HepG2 (cell line): ENCODE data around the gene PLXNB2. TPM values are rescaled to one million over a fixed set of nuclear protein-coding genes. Genes with fewer than 3 reads are reported as not detected.

Source experiments
- ATAC-seq: fragments of 200-7000 bp; cut with Tn5 transposase; 3 replicates; pipeline ENCODE4 v1.9.1; 2020; ENCODE audit warnings: mild to moderate bottlenecking, moderate library complexity
- BruUV-seq: library from RNA; stranded (reverse); fragments of 400-500 nt; replicated peaks from 2 replicates; lab custom pipeline; 2021; lab: Mats Ljungman, UMichigan
- CTCF ChIA-PET: fragments of 300-600 bp; formaldehyde crosslinking; extraction: SDS; loops from one replicate; lab custom pipeline; 2021; ENCODE audit warnings: low total read pairs, inconsistent platforms, low intra/inter-chr PET ratio; lab: Yijun Ruan, JAX
- POLR2A ChIA-PET: fragments of 350-600 bp; sonication (Branson Sonifier 250); formaldehyde crosslinking; loops from one replicate; lab custom pipeline; 2020; ENCODE audit warnings: antibody characterized with exemption, inconsistent platforms; lab: Yijun Ruan, JAX
- DNase-seq: peaks from one replicate; pipeline ENCODE4 v3.0.0-alpha.2; 2015; ENCODE audit warnings: low spot score
- FAIRE-seq: peaks from 3 replicates; lab custom pipeline; 2011; peaks lifted over from hg19 to GRCh38; lab: Jason Lieb, UNC
- H2AFZ ChIP-seq: one replicate; pipeline ENCODE4 v1.6.1; 2011; ENCODE audit warnings: low read length, inconsistent platforms
- H3K27ac ChIP-seq: fragments of 300-600 bp; 3 replicates; pipeline ENCODE4 v1.8.0; 2011; ENCODE audit warnings: mixed run types, mild to moderate bottlenecking, mixed read lengths, low read length, inconsistent platforms; ENCODE audit not compliant: insufficient read depth; ENCODE audit errors: extremely low read length
- H3K27me3 ChIP-seq, 2 experiments: fragments of 200-600 bp in 1 of 2; 2 replicates in 1 of 2; 3 replicates in 1 of 2; pipeline versions ENCODE4 v1.6.0 to v1.8.0; 2011; ENCODE audit warnings: low read length in 2 of 2, mild to moderate bottlenecking in 2 of 2, moderate library complexity in 2 of 2, inconsistent platforms in 1 of 2; ENCODE audit not compliant: insufficient read depth in 2 of 2, control insufficient read depth in 1 of 2
- H3K36me3 ChIP-seq, 2 experiments: fragments of 200-600 bp in 1 of 2; replicated peaks in 1 of 2; 2 replicates in 1 of 2; 3 replicates in 1 of 2; pipeline versions ENCODE4 v1.5.1 to v1.8.0; 2011; ENCODE audit warnings: low read length in 2 of 2, inconsistent platforms in 1 of 2; ENCODE audit not compliant: insufficient read depth in 2 of 2, control insufficient read depth in 1 of 2
- H3K4me1 ChIP-seq: 2 replicates; pipeline ENCODE4 v1.5.1; 2012; ENCODE audit warnings: low read length, inconsistent platforms; ENCODE audit not compliant: insufficient read depth
- H3K4me2 ChIP-seq: 2 replicates; pipeline ENCODE4 v1.6.0; 2011; ENCODE audit warnings: low read depth, low read length, inconsistent platforms
- H3K4me3 ChIP-seq, 3 experiments: fragments of 200-600 bp in 1 of 3; sonication (generic), shearing (Covaris generic) in 1 of 3; replicated peaks in 1 of 3; 2 replicates each; pipeline ENCODE4 v1.5.1; 2011 to 2016; ENCODE audit warnings: low read length in 3 of 3, inconsistent platforms in 2 of 3, low read depth in 2 of 3, mild to moderate bottlenecking in 2 of 3, control low read depth in 1 of 3, mixed read lengths in 1 of 3; ENCODE audit not compliant: insufficient read depth in 1 of 3
- H3K79me2 ChIP-seq: one replicate; pipeline ENCODE4 v1.6.1; 2011; ENCODE audit warnings: low read length, inconsistent platforms; ENCODE audit not compliant: insufficient read depth
- H3K9ac ChIP-seq: 2 replicates; pipeline ENCODE4 v1.6.0; 2011; ENCODE audit warnings: mild to moderate bottlenecking, low read depth, low read length, inconsistent platforms; ENCODE audit not compliant: insufficient read depth
- H3K9me3 ChIP-seq: 2 replicates; pipeline ENCODE4 v1.5.1; 2012; ENCODE audit warnings: mild to moderate bottlenecking, low read length
- H4K20me1 ChIP-seq: 2 replicates; pipeline ENCODE4 v1.6.0; 2011; ENCODE audit warnings: inconsistent platforms, mild to moderate bottlenecking, low read length, moderate library complexity; ENCODE audit not compliant: insufficient read depth
- ADNP ChIP-seq: sonication (generic); formaldehyde crosslinking; IDR thresholded peaks from 2 replicates; pipeline ENCODE4 v1.4.0; 2020; ENCODE audit warnings: missing genetic modification reagents
- DPF2 ChIP-seq: sonication (generic); formaldehyde crosslinking; IDR thresholded peaks from 2 replicates; pipeline ENCODE4 v1.4.0; 2020; ENCODE audit warnings: mild to moderate bottlenecking, low read depth, missing genetic modification reagents, borderline replicate concordance
- RBM39 ChIP-seq: fragments of 200-400 bp; formaldehyde crosslinking; IDR thresholded peaks from one replicate; pipeline ENCODE4 v1.6.1; 2018; ENCODE audit warnings: antibody characterized with exemption, mild to moderate bottlenecking, low read depth, low read length; ENCODE audit not compliant: poor library complexity, severe bottlenecking
- ZNF383 ChIP-seq: sonication (generic); formaldehyde crosslinking; IDR thresholded peaks from 2 replicates; pipeline ENCODE4 v1.4.0; 2020; ENCODE audit warnings: missing genetic modification reagents, mild to moderate bottlenecking, borderline replicate concordance
- ZNF44 ChIP-seq: sonication (generic); formaldehyde crosslinking; IDR thresholded peaks from 2 replicates; pipeline ENCODE4 v1.5.1; 2020; ENCODE audit warnings: mild to moderate bottlenecking, missing genetic modification reagents
- ZNF451 ChIP-seq: sonication (generic); formaldehyde crosslinking; IDR thresholded peaks from 2 replicates; pipeline ENCODE4 v1.5.0; 2020; ENCODE audit warnings: mild to moderate bottlenecking, missing genetic modification reagents
- ZNF468 ChIP-seq: sonication (generic); formaldehyde crosslinking; IDR thresholded peaks from 2 replicates; pipeline ENCODE4 v1.8.0; 2022; ENCODE audit warnings: mild to moderate bottlenecking, moderate library complexity, missing genetic modification reagents
- WGBS: methylation state at CpG from one replicate; pipeline ENCODE4 v1.1.6; 2017; ENCODE audit warnings: low lambda C conversion rate; 5-methylcytosine and 5-hydroxymethylcytosine counted together
- in situ Hi-C: cut with HindIII; loops from 2 replicates; pipeline ENCODE4 v1.10.0; 2017; ENCODE audit warnings: low pct_unique_long_range_greater_than_20kb; ENCODE audit not compliant: extremely low pct_ligation_motif_present
- intact Hi-C: fragments of 100-400 bp; cut with micrococcal nuclease; formaldehyde crosslinking; loops from one replicate; pipeline ENCODE4 v1.10.0; 2022; ENCODE audit not compliant: unreplicated experiment
- polyA plus RNA-seq, 8 experiments: library from polyadenylated mRNA; depleted of rRNA in 3 of 8; stranded (reverse) in 7 of 8; unstranded in 1 of 8; fragments of >200 nt; fragmentation: Illumina TruSeq in 4 of 8; extraction: Trizol in 4 of 8; gene quantifications; 2 replicates each; pipeline versions ENCODE4 v1.2.1 to v1.2.3, GENCODE V29; 2011 to 2016; ENCODE audit warnings: low read depth in 4 of 8, missing spikeins in 1 of 8, mixed read lengths in 1 of 8; ENCODE audit not compliant: insufficient read depth in 1 of 8
- total RNA-seq, 5 experiments: library from RNA; depleted of rRNA; stranded (reverse); fragments of >200 nt; fragmentation: Illumina TruSeq; extraction: Trizol; gene quantifications; 2 replicates each; pipeline ENCODE4 v1.2.3, GENCODE V29; 2016; ENCODE audit warnings: low read depth in 1 of 5
- TF ChIP-seq, protein P1 (sequence below): sonication (generic); formaldehyde crosslinking; IDR thresholded peaks from 2 replicates; pipeline ENCODE4 v1.4.0; 2020; ENCODE audit warnings: mild to moderate bottlenecking, missing genetic modification reagents
- TF ChIP-seq, protein P2 (sequence below), 2 experiments: IDR thresholded peaks; 2 replicates each; pipeline ENCODE4 v1.6.1; 2011 to 2012; ENCODE audit warnings: low read length in 2 of 2, borderline replicate concordance in 1 of 2, low read depth in 1 of 2, mild to moderate bottlenecking in 1 of 2, moderate library complexity in 1 of 2
- TF ChIP-seq, protein P3 (sequence below): sonication (generic); formaldehyde crosslinking; IDR thresholded peaks from 2 replicates; pipeline ENCODE4 v1.4.0; 2020; ENCODE audit warnings: missing genetic modification reagents

The PLXNB2 gene
- total and polyA plus RNA-seq, 2 of the 13 experiments (the other 11 are each of a cell fraction or from before 2014, with no cell fraction given): 32.6 to 68.9 TPM

DNA sequence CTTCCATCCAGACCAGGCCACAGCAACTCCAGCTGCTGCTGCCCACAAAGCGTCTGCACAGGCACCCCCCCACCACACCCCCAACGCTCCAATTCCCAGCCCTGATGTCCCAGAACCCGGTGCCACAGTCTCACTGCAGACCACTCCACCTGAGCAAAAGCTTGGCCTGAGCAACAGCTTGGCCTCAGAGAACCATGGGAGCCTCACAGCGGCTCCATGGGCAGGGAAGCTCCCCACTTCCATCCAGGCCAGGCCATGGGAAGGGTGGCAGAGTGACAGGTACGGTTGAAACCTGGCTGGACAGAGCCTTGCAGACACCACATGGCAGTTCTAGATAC is 13.2 kb downstream of the PLXNB2 start:
- Histone ChIP-seq H3K4me2 (peak overlapping the region; percentile 79), H4K20me1 (peaks cover 9% of the 10 kb centered on the region; the same call in 1 of the 2 replicates), H3K79me2 (peaks cover 71% of the 10 kb centered on the region), H3K36me3 (peaks cover 8 to 9% of the 10 kb centered on the region in 2 experiments; a peak in 4 of 5 replicates), H3K9me3 (no peaks in the 10 kb centered on the region), H3K4me3 (peak overlapping the region in 2 of 3 experiments; percentile 73 to 74; a peak in 5 of 6 replicates), H3K4me1 (peaks cover 69% of the 10 kb centered on the region), H2AFZ (no peak overlapping the region), H3K27ac (peak overlapping the region; percentile 94), H3K9ac (peak overlapping the region; percentile 71), H3K27me3 (no peaks in the 10 kb centered on the region)
- DNase-seq (no peak), ATAC-seq (peak; percentile 9), FAIRE-seq (no peak)
- no TSS peak for BruUV-seq
- ChIA-PET CTCF (interaction anchor here (1.2 to 2.3 kb wide), 2 partner anchors 18 to 32 kb away, joined by 9 to 10 read pairs; partner anchors contain the start of gene DENND6B), POLR2A (interaction anchor here (1.0 to 4.8 kb wide), 21 partner anchors 10 to 289 kb away, joined by 3 to 126 read pairs (median 6); partner anchors contain the start of genes CHKB, DENND6B, HDAC10 and MAPK12)
- intact Hi-C loops: loop anchor here (5.0 to 10.0 kb wide), 2 partner anchors 33 to 869 kb away; partner anchors contain the start of gene DENND6B
- in situ Hi-C loops: no loop called here
- 0% methylated on average over 1 of the region's 5 CpGs for WGBS
- TF ChIP-seq, protein P1, sequence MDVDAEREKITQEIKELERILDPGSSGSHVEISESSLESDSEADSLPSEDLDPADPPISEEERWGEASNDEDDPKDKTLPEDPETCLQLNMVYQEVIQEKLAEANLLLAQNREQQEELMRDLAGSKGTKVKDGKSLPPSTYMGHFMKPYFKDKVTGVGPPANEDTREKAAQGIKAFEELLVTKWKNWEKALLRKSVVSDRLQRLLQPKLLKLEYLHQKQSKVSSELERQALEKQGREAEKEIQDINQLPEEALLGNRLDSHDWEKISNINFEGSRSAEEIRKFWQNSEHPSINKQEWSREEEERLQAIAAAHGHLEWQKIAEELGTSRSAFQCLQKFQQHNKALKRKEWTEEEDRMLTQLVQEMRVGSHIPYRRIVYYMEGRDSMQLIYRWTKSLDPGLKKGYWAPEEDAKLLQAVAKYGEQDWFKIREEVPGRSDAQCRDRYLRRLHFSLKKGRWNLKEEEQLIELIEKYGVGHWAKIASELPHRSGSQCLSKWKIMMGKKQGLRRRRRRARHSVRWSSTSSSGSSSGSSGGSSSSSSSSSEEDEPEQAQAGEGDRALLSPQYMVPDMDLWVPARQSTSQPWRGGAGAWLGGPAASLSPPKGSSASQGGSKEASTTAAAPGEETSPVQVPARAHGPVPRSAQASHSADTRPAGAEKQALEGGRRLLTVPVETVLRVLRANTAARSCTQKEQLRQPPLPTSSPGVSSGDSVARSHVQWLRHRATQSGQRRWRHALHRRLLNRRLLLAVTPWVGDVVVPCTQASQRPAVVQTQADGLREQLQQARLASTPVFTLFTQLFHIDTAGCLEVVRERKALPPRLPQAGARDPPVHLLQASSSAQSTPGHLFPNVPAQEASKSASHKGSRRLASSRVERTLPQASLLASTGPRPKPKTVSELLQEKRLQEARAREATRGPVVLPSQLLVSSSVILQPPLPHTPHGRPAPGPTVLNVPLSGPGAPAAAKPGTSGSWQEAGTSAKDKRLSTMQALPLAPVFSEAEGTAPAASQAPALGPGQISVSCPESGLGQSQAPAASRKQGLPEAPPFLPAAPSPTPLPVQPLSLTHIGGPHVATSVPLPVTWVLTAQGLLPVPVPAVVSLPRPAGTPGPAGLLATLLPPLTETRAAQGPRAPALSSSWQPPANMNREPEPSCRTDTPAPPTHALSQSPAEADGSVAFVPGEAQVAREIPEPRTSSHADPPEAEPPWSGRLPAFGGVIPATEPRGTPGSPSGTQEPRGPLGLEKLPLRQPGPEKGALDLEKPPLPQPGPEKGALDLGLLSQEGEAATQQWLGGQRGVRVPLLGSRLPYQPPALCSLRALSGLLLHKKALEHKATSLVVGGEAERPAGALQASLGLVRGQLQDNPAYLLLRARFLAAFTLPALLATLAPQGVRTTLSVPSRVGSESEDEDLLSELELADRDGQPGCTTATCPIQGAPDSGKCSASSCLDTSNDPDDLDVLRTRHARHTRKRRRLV (CRISPR knock-in tag): no peak
- TF ChIP-seq ZNF44 (CRISPR knock-in tag) (0 out of 2 replicates have a peak, but pooled peaks have one; percentile 6), ZNF468 (no peak), DPF2 (CRISPR knock-in tag) (no peak), RBM39 (peak; percentile 49), ZNF383 (CRISPR knock-in tag) (0 out of 2 replicates have a peak, but pooled peaks have one; percentile 14), ADNP (CRISPR knock-in tag) (no peak), ZNF451 (peak; percentile 2; the same call in 1 of the 2 replicates)
- TF ChIP-seq, protein P2, sequence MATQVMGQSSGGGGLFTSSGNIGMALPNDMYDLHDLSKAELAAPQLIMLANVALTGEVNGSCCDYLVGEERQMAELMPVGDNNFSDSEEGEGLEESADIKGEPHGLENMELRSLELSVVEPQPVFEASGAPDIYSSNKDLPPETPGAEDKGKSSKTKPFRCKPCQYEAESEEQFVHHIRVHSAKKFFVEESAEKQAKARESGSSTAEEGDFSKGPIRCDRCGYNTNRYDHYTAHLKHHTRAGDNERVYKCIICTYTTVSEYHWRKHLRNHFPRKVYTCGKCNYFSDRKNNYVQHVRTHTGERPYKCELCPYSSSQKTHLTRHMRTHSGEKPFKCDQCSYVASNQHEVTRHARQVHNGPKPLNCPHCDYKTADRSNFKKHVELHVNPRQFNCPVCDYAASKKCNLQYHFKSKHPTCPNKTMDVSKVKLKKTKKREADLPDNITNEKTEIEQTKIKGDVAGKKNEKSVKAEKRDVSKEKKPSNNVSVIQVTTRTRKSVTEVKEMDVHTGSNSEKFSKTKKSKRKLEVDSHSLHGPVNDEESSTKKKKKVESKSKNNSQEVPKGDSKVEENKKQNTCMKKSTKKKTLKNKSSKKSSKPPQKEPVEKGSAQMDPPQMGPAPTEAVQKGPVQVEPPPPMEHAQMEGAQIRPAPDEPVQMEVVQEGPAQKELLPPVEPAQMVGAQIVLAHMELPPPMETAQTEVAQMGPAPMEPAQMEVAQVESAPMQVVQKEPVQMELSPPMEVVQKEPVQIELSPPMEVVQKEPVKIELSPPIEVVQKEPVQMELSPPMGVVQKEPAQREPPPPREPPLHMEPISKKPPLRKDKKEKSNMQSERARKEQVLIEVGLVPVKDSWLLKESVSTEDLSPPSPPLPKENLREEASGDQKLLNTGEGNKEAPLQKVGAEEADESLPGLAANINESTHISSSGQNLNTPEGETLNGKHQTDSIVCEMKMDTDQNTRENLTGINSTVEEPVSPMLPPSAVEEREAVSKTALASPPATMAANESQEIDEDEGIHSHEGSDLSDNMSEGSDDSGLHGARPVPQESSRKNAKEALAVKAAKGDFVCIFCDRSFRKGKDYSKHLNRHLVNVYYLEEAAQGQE (IDR thresholded peaks at IDR 0.05; ENCODE audit: borderline replicate concordance in 1 of 2, low read depth in 1 of 2, low read length in 2 of 2): peak in 1 of 2 experiments; percentile 12; a peak in 1 of 4 replicates
- TF ChIP-seq, protein P3, sequence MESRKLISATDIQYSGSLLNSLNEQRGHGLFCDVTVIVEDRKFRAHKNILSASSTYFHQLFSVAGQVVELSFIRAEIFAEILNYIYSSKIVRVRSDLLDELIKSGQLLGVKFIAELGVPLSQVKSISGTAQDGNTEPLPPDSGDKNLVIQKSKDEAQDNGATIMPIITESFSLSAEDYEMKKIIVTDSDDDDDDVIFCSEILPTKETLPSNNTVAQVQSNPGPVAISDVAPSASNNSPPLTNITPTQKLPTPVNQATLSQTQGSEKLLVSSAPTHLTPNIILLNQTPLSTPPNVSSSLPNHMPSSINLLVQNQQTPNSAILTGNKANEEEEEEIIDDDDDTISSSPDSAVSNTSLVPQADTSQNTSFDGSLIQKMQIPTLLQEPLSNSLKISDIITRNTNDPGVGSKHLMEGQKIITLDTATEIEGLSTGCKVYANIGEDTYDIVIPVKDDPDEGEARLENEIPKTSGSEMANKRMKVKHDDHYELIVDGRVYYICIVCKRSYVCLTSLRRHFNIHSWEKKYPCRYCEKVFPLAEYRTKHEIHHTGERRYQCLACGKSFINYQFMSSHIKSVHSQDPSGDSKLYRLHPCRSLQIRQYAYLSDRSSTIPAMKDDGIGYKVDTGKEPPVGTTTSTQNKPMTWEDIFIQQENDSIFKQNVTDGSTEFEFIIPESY (CRISPR knock-in tag): no peak
